Measurements from ENCODE around the gene NDUFA6. TPM values are rescaled to one million over a fixed set of nuclear protein-coding genes. Genes with fewer than 3 reads are reported as not detected.

The NDUFA6 gene
- total RNA-seq, 1 experiment from 2014 or later, result 80.5 TPM

- Histone ChIP-seq H3K79me2 (ENCODE audit: insufficient read depth, low read length) (no peaks in the 10 kb centered on the region), H3K4me3 (replicated peaks in 1 of 2; ENCODE audit: low read depth in 1 of 2, low read length in 2 of 2) (no peak overlapping the region), H3K4me2 (ENCODE audit: low read length) (no peak overlapping the region), H3K9me3 (ENCODE audit: control insufficient read depth in 1 of 2, insufficient read depth in 1 of 2, low read depth in 1 of 2, low read length in 2 of 2) (no peaks in the 10 kb centered on the region), H4K20me1 (ENCODE audit: insufficient read depth) (no peaks in the 10 kb centered on the region), H2AFZ (ENCODE audit: low read depth, low read length, poor library complexity, severe bottlenecking) (no peak overlapping the region), H3K9ac (ENCODE audit: low read length) (no peak overlapping the region), H3K9me2 (ENCODE audit: insufficient read depth) (no peaks in the 10 kb centered on the region), H3K4me1 (ENCODE audit: control insufficient read depth in 1 of 2, insufficient read depth in 2 of 2, low read length in 2 of 2) (peaks cover 12 to 20% of the 10 kb centered on the region in 2 experiments), H3K27ac (ENCODE audit: low read depth, low read length) (no peak overlapping the region), H3K27me3 (ENCODE audit: insufficient read depth, low read length) (no peaks in the 10 kb centered on the region), H3K36me3 (ENCODE audit: control insufficient read depth in 1 of 2, insufficient read depth in 2 of 2, low read length in 2 of 2) (peaks cover 3 to 4% of the 10 kb centered on the region in 2 experiments; a peak in 3 of 4 replicates)
- POLR2A ChIA-PET, result no interaction called here
- TF ChIP-seq SRF (IDR thresholded peaks at IDR 0.05; ENCODE audit: low read depth), result no peak
- no peak for TF ChIP-seq ATF3 (IDR thresholded peaks at IDR 0.05)
- no peak for TF ChIP-seq ZNF274 (IDR thresholded peaks at IDR 0.05; ENCODE audit: low read depth, low read length)
- no peak for TF ChIP-seq EGR1 (IDR thresholded peaks at IDR 0.05; ENCODE audit: low read depth)
- no peak for TF ChIP-seq RAD21 (IDR thresholded peaks at IDR 0.05; ENCODE audit: low read depth)
- no peak for TF ChIP-seq ELF1 (IDR thresholded peaks at IDR 0.05; ENCODE audit: borderline replicate concordance, low read depth)
- TF ChIP-seq YY1 (IDR thresholded peaks at IDR 0.05; ENCODE audit: extremely low read depth, insufficient replicate concordance, low read depth, low read length), result no peak
- no peak for TF ChIP-seq ZBTB33 (IDR thresholded peaks at IDR 0.05; ENCODE audit: extremely low read depth, insufficient replicate concordance, low read length)
- no peak for TF ChIP-seq REST (IDR thresholded peaks at IDR 0.05; ENCODE audit: low read depth)
- no peak for TF ChIP-seq EZH2 (IDR thresholded peaks at IDR 0.05)
- TF ChIP-seq SP1 (IDR thresholded peaks at IDR 0.05; ENCODE audit: low read depth), result no peak
- TF ChIP-seq CBX3 (IDR thresholded peaks at IDR 0.05; ENCODE audit: low read depth), result no peak
- TF ChIP-seq ZFX (IDR thresholded peaks at IDR 0.05), result no peak
- TF ChIP-seq EZH2phosphoT487 (IDR thresholded peaks at IDR 0.05; ENCODE audit: borderline replicate concordance), result no peak
- no peak for TF ChIP-seq POLR2A (IDR thresholded peaks at IDR 0.05; ENCODE audit: borderline replicate concordance, extremely low read depth, insufficient read depth, insufficient read length)
- TF ChIP-seq TCF7L2 (IDR thresholded peaks at IDR 0.05; ENCODE audit: borderline replicate concordance, extremely low read depth, insufficient read depth, insufficient read length), result no peak
- no peak for TF ChIP-seq JUND (IDR thresholded peaks at IDR 0.05)
- RAD21 ChIA-PET (ENCODE audit: low non-redundant PET in 1 of 2, low total read pairs in 2 of 2, uncharacterized antibody in 2 of 2, unreplicated experiment in 2 of 2), result no interaction called here
- DNase-seq (ENCODE audit: low read depth, low spot score) (no peak), ATAC-seq (no peak)
- intact Hi-C loops (cut with micrococcal nuclease), result no loop called here
- CTCF ChIA-PET, result no interaction called here
- BruUV-seq (replicated peaks), result no TSS peak
Observed at GRCh38 chr22:42067671-42068251, 22.8 kb downstream of the NDUFA6 start.
